HS-5 (cell line): ENCODE results near the gene APBA2.
"Not testable (repeated sequence)": the region's sequence is repeated elsewhere in the genome, so short reads cannot be mapped to it uniquely, and the experiment has no call there.

ENCODE experiments used
- DNase-seq: peaks from one replicate; pipeline ENCODE4 v3.0.0-alpha.2; 2012; ENCODE audit warnings: low read depth

Gene APBA2

DNA sequence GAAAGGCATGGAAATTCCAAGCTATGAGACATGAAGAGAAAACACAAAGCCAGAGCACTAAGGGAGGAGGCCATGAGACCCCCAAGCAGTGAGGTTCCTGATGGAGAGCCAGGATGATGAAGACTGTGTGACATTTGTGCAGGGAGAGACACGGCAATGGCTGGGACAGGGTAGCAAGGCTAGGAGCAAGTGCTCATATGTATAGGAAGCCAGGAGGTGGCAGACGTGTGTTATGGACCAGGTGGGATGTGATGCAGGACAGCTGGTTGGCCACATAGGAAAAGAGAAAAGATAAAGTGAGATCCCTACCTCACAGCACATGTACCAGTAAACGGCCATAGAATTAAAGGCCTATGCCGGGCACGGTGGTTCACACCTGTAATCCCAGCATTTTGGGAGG is 112.7 kb downstream of the APBA2 start:
- DNase-seq: no peak

DNA sequence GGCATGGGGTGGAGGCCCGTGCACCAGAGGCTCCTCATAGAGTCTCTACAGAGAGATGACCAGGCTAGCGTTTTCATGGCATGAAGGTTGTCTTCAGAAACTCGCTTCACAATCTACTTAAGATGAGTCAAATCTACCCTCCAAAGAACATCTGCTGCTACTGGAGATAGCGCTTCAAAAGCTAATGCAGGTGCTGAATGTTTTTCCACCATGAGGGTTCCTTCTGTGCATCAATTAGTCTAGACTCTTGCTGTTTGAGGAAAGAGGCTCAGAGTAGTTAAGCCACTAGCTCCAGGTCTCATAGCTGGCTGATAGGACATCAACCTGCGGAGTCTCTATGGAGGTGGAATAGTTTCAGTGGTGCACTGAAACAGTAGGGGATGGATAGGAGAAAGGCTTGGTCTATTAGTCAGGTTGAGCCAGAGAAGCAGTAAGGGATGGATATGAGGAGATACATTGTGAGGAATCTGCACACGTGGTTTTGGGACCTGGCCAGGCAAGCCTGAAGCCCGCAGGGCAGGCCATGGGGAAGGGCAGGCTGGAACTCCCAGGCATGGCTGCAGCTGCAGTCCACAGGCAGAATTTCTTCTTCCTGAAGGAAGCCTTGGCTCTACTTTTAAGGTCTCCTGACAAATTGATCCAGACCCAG is 117.5 kb downstream of the APBA2 start:
- DNase-seq: no peak

DNA sequence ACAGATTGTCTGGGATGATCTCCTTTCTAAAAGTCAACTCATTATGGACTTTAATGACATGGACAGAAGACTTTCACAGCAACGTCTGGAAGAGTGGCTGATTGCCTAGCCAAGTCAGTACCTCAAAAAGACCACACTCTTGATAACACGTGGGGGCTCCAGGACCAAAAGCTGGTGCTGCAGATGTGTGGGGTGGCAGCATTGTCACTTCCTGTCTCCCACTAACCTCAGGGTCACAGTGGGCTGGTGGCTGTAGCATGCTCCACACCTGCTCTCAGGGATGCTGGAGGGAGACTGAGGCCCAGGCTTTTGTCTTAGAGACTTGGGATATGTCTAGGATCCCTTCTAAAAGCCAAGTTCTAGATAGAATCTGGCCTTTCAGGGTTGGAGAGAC is 118.1 kb downstream of the APBA2 start:
- no peak for DNase-seq

DNA sequence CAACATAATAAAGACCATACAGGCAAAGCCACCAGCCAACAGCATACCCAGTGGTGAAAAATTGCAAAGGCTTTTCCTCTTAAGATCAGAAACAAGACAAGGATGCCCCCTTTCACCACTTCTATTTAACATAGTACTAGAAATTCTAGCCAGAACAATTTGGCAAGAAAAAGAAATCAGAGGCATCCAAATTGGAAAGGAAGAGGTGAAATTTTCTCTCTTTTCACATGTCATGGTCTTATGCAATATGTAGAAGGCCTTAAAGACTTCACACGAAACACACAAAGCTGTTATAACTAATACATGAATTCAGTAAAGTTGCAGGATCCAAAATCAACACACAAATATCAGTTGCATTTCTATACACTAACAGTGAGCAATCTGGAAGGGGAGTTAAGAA is 120.2 kb downstream of the APBA2 start:
- DNase-seq: no peak

DNA sequence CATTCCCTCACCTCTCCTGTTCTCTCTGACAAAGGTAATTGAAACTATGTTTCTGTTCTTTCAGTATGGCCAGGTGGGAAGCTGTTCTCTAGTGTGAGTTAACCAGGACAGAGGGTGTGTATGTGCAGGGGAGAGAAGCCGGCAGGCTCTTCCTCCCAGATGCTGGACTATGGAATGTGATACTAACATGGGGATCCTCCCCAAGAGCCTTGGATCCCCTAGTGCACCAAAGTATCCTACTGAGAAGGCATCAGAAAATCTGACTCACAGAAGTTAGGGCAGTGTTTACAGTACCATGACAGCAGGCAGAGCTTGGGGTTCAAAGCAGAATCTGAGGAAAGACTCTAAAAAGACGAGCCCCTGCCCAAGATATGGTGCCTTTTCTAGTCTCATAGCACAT is 123.1 kb downstream of the APBA2 start:
- DNase-seq: no peak

DNA sequence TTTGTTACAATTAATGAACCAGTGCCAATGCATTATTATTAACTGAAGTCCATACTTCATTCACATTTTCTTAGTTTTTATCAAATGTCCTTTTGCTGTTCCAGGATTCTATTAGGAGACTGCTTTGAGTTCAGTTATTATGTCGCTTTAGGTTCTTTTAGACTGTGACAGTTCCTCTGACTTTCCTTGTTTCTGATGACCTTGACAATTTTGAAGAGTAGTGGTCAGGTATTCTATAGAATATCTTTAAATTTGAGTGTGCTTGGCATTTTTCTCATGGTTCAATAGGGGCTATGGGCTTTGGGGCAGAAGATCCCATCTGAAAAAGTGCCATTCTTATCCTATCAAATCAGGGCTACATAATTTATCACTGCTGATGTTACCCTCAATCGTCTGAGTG is 126.3 kb downstream of the APBA2 start:
- no peak for DNase-seq

DNA sequence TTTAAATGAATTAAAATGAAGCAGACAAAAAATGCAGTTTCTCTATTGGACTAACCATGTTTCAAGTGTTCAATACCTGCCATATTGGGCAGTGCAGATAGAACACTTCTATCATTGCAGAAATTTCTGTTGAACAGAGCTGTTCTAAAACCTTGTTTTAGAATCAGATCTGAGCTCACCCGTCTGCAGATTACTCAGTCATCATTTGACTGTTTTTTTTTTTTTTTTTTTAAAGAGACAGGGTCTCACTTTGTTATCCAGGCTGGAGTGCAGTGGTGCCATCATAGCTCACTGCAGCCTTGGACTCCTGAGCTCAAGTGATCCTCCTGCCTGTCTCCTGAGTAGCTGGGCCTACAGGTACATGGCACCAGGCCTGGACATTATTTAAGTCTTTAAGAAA is 128.7 kb downstream of the APBA2 start:
- DNase-seq: no peak

DNA sequence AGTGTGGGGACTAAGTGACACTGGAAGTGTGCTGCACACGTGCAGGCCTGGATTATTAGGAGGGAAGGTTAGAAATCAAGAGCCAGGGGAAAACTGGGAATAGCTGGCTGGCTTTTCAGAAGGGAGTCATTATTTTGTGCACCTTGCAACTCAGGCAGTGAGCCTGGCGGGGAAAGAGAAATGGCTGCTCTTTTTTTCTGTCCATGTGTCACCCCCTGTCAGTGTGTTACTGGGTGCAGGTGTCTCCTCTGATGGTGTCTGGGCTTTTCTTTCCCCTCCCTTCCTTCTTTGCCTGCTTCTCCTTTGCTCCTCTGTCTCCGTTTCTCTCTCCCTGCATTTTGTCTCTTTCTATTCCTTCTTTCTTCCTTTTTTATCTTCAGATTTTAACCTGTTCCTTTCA is 130.7 kb downstream of the APBA2 start:
- DNase-seq: no peak

DNA sequence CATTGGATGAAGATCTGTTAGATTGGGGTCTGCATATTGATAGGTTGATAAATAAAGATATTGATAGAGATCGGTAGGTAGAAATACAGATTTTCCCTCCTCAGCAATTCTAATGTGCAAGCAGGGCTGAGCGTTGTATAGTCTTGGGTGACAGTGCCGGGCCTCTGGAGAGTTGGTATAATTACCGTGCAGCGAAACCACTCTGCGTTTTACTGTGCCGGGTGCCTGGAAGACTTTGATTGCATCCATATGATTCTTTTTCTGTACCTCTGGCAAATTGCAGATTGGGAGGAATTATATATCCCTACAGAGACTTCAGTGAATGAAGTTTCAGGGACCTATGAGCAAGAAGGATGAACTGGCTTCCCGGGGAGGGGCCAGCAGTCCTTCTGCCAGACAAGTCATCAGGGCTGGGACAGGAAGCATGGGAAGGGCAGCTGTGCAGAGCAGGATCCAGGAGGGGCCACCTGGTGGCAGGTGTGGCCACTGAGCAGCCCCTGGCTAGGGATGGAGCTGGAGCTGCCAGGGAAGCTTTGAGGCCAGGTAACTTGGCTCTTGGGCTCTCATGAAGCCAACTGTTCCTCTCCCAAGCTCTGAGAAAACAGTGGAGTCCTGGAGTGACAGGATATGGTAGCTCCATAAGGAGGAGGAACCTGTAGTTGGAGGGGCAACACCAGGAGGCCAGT is 132.5 kb downstream of the APBA2 start:
- no peak for DNase-seq

DNA sequence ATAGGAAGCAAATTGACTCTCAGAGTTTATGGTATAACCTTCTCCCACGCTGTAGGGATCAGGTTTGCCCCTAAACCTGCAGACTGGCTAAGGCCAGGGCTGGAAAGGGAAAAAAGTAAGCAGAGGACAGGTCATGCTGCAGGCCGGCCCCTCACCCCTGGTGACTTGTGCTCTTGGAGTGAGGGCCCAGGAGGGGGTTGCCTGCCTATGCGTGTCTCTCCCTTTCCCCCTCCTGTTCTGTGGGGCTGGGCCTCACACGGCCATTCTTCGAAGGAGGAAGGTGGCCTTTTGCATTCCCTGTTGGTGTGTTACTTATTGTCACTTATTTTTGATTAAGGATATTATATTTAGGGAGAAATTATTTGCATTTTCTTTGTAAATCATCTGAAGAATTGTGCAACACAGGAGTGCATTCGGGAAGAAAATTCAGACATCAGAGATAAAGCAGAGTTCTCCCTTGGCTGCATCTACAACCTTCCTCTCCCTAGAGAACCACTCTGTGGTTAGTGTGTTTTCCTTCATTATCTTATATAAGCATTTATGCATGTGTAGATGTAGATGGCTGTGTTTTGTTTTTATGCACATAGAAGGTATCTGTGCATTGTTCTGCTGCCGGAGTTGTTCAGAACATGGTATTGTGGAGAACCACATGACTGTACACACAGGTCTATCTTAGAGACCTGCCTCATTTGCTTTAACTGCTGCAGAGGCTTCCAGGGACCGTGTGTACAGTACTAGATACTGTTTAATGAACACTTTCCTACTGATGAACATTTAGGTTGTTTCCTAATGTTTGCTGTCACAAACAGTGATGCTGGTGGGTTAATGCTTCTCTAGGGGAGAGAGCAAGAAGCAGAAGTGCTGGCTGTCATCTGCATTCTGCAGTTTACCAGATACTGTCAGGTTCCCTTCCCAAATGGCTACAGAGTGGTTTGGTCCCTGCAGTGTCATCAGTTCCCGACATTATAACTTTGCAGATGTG is 133.5 kb downstream of the APBA2 start:
- DNase-seq: no peak

DNA sequence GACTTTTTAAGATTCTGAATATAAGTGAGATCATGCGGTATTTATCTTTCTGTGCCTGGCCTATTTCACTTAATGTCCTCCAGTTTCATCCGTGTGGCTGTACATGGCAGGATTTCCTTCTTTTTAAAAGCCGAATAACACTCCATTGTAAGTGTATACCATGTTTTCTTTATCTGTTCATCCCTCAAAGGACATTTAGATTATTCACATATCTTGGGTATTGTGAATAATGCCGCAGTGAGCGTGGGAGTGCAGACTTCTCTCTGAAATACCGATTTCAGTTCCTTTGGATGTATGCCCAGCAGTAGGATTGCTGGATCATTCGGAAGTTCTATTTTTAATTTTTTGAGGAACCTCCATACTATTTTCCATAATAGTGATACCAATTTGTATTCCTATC is 136.1 kb downstream of the APBA2 start:
- DNase-seq: no peak

DNA sequence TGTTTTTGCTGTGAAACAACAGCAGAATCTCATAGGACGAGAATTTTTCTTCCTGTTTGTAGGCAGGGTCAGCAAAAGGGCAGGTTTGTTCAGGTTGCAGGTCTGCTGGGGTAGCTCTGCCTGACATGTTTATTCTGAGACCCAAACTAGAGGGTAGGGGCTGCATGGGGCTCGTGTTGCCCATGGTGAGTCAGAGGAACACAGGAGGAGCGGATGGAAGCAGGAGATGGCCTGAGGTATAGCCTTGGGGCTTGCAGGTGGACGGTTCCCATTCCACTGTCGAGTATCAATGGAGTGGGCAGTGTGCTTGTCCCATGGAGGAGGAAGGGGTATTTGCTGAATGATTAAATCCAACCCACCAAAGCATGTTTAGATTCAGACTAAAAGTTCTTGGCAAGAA is 138.9 kb downstream of the APBA2 start:
- no peak for DNase-seq

DNA sequence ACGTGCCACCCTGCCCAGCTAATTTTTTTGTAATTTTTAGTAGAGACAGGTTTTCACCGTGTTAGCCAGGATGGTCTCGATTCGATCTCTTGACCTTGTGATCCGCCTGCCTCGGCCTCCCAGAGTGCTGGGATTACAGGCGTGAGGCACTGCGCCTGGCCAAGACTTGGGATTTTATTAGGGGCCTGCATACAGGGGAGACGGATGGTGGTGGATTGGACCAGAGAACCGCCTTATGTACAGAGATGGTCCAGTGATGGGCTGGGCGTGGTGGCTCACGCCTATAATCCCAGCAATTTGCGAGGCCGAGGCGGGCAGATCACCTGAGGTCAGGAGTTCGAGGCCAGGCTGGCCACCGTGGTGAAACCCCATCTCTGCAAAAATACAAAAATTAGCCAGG is 139.6 kb downstream of the APBA2 start:
- not testable (repeated sequence) for DNase-seq

DNA sequence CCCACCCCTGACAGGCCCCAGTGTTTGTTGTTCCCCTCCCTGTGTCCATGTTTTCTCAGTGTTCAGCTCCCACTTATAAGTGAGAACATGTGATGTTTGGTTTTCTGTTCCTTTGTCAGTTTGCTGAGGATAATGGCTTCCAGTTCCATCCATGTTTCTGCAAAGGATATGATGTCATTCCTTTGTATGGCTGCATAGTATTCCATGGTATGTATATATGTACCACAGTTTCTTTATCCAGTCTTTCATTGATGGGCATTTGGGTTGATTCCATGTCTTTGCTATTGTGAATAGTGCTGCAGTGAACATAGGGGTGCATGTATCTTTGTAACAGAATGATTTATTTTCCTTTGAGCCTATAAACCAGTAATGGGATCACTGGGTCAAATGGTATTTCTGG is 142.4 kb downstream of the APBA2 start:
- DNase-seq: not testable (repeated sequence)

DNA sequence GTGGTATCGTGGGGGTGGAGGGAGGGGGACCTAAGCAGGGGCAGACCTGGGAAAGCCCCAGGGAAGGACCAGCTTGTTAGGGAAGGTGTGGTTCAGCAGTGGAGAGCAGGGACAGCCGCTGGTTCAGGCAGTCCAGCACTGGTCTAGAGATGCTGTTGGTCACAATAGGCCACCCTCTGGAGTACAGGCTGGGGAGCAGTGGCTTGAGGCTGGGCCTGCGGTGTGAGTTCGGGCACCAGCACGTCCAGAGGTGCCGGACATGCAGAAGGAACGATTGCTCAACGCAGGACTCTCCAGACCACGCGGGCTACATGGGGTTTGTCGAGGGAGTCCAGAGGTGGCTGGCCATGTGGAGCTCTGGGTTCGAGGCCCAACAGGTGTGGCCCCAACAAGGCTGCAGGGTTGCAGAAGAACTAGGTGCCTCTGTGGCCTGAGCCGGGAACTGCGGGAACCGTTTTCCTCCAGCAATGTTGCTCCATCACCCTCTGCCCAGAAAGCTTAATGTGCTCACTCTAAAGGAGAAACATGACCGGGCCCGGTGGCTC is 143.9 kb downstream of the APBA2 start:
- DNase-seq: no peak

DNA sequence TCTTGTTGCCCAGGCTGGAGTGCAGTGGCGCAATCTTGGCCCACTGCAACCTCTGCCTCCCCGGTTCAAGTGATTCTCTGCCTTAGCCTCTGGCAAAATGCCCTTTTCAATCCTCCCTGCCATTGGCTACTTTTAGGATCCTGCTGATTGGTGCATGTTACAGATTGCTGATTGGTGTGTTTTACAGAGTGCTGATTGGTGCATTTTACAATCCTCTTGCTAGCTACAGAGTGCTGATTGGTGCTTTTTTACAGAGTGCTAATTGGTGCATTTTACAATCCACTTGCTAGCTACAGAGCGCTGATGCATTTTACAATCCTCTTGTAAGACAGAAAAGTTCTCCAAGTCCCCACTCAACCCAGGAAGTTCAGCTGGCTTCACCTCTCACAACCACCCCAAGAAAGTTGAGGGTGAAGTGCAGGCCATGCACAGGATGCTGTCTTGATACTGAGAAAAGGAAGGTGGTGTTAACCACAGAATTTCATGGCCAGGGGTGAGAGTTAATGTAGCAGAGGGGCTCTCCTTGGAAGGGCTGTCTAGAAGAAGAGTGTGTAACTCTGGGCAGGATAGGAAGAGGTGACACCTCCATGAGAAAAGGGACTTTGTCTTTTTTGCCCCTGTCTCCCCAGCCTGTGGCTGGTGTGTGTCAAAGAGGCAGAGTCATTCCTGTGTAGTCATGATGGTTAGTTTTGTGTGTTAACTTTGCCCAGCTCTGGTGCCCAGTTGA is 145.9 kb downstream of the APBA2 start:
- DNase-seq: no peak

DNA sequence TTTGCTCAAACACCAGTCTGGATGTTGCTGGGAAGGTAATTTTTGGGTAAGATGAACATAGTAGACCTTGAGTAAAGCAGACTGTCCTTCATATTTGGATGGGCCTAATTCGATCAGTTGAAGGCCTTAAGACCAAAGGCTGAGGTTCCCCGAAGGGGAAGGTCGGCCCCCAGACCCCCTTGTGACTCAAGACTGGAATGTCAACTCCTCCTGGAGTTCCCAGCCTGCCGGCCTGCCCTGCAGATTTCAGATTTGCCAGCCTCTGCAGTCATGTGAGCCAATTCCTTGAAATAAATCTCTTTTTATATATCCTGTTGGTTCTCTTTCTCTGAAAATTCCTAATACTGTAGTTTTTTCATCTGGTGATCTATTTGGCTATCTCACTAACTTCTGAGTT is 146.5 kb downstream of the APBA2 start:
- no peak for DNase-seq

DNA sequence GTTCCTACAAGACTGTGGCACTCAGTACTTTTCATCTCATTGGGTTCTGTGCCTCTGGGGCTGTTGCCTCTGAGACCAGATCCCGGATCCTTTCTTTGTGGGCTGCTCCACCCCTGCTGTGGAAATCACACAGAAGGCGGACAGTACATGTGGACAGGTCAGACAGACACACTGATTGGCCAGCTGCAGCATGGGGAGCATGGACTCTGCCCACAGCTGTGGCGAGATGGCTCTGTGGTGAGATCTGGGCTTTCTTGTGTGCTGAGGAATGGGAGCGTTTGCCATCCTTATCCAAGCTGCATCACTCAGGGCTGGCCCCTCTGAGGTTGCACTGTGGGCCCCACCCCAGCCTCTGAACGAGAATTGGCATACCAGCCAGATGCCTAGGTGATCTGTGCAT is 147.0 kb downstream of the APBA2 start:
- DNase-seq: no peak

DNA sequence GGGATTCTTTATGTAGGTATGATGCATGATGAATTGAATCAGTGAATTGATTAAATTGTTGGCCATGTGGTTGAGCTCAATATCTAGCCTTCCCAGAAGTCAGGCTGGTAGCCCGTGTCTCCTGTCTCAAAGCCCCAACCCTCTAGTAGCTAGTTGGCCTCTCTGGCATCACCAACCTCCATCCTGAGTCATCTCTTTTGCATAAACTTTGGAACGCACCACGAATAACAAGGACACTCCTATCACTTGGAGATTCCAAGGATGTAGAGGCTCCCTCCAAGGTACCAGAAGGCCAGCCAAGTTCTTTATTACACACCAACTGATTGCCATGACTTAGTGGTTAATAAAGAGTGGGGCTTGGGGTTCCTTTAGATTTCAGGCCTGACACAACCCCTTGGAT is 148.4 kb downstream of the APBA2 start:
- DNase-seq: no peak

DNA sequence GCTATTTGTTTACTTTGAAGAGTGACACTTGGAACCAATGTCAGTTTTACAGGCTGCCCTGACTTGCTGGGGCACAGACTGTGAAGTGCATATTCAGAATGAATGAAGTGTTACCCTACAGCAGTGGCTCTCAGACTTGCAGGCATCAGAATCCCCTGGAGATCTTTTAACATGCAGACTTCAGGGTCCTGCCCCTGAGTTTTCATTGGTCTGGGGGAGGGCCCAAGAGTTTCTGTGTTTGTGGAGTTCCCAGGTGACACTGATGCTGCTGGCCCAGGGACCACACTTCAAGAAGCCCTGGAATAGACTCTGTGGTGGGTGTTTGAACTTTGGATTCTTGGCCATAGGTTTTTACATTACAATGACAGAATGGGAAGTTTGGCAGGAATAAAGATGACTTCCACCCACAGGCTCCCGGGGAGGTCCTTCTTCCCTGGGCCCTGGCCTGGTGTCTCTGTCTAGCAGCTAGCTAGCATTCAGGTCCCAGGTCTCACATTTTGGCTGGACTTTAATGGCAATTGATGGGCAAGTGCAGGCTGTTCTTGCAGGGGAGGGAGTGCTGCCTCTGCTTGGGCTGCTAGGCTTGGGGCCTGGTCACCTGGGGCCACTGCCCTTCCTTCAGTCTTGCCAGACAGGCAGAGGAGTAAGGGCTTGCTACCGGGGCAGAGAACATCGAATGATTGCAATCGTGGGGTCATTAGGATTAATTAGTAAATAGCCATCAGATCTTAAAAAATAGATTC is 149.0 kb downstream of the APBA2 start:
- no peak for DNase-seq
